Stimulated activated CD4-positive, alpha-beta T cell treated with anti-CD3 and anti-CD28 coated beads, Interleukin-12 subunit alpha, Interleukin-12 subunit beta, amount 100 ng/mL, for 48 hours (primary cell): Measurements from ENCODE around the gene RMDN3.

Source experiments
- DNase-seq, 3 donors: peaks; one replicate each; pipeline ENCODE4 v3.0.0-alpha.2; 2020; ENCODE audit warnings: low read depth in 2 of 3, low spot score in 1 of 3

RMDN3 gene

DNA sequence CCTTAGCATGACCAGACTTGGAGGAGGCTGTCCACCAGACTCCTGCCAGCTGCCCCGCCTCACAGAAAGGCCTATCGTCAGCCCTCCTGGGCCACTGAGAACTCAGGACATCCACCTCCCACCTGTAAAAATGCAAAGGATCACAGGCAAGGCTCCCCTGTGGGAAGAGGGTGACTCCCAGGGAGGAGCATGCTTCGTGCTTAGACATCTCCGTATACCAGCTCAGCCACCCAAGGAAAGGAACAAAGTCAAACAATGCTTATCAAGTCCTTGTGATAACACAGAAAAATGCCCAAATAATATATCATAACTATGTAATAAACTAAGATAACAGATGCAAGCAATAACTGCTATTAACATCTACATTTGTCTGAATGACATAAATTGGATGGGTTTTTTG, 4.2 kb downstream of the RMDN3 start:
- DNase-seq: no peak

DNA sequence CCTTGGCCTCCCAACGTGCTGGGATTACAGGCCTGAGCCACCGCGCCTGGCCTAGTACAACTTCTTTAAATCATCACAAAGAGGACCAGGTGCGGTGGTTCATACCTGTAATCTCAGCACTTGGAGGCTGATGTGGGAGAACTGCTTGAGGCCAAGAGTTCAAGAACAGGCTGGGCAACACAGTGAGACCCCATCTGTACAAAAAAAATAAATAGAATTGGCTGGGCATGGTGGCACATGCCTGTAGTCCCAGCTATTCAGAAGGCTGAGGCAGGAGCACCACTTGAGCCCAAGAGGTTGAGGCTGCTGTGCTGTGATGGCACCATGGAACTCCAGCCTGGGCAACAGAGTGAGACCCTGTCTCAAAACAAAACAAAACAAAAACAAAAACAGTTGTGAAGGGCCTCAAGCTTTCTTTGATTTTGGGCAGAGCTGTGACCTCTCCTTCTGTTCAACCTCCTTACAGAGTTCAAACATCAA, 5.9 kb downstream of the RMDN3 start:
- no peak for DNase-seq

DNA sequence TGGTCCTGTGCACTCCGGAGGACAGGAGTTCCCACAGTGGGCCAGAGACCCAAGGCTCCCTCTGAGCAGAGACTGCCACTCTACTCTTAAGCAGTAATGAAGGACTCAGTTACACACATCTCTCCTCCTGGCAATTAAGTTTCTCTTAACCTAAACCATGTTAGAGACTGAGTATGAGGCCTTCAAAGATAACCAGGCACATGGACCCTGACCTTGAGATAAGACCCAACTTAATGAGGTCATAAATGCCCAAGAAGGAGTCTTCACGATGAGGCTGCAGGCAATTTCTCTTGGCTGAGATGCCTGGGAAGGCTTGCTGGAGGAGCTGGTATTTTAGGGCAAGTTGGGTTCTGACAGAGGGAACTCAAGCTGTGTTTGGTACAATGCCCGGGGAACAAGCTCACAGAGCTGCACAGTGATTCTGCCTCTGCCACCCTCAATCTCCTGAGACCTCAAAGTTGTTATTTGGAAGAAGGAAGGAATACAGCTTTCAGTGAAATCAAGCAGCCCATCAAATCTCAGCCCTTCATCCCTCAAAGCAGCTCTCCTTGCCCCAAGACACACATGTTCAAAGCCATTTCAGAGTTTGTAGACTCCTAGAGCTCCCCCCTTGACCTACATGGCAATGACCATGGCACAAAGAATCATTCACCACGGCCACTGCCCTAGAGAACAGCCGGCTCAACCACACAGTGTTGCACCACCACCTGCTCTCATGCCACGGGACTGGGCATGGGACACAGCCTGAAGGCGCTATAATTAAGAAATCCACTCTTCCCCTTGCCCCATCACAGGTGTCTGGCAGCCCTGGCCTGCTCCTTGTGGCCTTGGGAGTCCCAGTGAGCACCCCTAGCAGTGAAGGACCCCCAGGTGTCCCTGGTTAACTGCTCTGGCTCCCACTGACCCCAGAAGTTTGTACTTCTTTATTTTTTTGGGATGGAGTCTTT, 7.1 kb downstream of the RMDN3 start:
- no peak for DNase-seq

DNA sequence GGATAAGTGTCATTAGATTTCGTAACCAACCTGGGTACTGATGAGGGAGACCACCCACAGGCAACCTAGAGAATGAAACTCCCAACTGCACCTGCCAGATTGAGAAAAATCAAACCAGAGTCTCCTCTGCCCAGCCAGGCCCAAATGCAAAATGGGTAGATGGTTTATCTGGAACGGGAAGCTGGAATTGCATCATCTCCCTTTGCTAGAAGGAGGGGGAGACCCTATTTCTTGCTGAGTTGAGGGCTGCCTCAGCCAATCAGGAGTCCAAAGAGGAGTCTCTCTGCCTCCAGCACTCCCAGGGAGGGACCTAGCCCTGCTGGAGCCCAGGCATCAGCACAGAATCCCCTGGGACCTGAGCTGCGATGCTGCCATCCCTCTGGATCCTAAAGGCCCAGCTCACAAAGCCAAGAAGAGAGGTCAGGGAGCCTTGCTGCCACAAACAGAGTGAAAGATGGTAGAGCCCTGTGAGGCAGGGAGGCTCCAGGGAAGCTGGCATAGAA, 8.1 kb downstream of the RMDN3 start:
- DNase-seq: no peak

DNA sequence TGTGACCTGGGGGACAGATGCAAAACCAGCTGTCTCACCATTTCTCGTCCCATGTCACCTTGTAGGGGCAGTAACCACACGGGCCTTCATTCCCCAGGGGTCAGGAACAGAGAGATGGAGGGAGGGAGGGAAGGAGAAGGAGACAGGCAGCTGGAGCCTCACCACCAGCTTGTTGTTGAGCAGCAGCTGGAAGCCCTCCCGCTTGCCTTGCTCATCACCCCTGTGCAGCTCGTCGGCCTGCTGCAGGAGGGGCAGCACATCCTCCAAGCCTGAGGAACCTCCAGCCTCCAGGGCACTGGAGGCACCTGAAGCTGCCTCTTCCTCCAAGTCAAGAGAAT, 10.3 kb downstream of the RMDN3 start:
- no peak for DNase-seq

DNA sequence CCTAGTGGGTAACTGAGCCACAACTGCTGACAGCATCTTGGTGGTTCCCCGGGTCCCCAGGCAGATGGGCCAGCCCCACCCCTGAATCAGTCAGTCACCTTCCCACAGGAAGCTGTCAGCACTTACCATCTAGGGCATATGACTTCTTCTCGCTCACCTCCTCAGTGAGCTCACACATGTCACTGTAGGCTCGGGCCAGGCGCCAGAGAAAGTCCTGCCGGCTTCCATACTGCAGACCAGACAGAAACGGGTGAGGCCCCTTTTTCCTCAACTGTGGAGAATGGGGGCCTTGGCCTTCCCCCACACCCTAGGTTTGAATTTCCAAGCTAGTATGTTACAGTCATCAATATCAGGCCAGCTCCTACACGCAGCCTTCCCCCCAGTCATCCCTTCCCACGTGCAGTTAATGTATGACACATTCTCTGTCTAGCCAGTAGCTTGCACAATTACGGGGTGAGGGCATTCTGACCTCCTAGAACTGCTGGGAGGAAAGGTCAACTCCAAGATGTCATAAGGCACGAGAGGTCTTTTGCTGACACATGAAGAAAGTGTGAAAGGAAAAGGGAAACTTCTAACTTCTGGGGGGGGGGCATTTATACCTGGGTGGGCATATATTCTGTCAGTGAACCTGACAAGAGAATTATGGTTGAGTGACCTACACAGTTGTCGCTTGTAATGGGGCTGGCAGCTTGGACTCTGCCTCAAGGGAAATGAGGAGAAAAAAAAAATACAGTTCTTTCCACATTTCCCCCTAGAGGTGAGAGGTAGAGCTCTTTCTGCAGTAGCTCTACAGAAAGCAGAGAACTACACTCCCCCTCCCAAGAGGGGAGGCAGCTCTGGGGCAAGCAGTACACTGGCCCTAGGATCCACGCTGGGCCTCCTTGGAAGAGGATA, 10.9 kb downstream of the RMDN3 start:
- DNase-seq: peak in 2 of 3 donors; percentile 42 to 45

DNA sequence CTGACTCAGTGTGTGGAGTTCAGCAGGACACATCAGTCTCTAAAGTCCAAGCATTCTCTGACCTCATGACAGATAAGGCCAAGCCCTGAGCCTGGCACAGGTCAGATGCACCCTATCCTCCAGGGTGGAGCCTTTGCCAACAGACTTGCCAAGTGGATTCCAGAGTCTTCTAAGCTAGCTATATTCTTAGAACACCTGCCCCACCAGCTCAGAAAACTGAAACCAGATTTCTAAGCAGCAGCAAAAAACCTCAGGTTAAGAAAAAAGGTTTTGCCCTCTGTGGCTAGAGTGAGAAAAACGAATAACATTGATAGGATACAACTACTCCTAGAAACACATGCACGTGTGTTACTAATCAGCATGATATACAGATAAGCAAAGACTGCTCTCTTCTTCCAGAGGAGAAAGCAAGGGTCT, 11.6 kb downstream of the RMDN3 start:
- no peak for DNase-seq

DNA sequence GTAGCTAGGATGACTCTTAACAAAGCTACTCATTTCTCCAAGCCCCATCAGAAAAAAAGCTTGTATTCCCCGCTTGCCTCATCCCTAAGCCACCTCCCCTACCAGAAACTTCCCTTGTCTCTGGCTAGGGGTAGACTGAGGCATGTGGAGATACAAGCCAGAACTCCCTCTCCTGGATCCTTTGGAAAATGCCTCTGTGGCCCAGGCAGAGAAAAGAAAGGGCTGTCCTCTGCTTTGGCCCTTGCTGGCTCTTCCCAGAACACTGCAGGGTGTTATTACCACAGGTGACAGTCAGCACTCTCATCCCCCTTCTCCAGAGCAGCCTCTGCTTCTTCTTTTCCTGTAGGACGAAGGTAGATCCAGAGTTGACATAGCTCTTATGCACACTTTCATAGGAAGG, 15.2 kb downstream of the RMDN3 start:
- DNase-seq: no peak

DNA sequence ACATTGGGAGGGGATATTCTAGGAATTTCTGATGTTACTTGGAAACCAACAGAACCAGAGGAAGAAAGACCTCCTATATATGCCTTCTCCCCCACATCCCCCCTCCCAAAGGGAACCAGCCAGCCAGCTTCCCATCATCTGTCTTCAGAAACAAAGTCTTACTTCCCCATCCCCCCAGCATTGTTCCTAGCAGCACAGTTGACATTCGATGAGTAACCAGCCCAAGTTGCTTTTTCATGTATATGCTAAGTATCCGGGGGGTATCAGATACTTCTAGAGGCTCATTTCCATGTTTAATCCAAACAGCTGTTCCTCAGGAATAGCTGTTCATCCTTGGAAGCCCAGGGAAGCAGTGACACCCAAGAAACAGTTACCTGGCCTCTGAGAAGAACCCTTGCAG, 16.0 kb downstream of the RMDN3 start:
- DNase-seq: no peak

DNA sequence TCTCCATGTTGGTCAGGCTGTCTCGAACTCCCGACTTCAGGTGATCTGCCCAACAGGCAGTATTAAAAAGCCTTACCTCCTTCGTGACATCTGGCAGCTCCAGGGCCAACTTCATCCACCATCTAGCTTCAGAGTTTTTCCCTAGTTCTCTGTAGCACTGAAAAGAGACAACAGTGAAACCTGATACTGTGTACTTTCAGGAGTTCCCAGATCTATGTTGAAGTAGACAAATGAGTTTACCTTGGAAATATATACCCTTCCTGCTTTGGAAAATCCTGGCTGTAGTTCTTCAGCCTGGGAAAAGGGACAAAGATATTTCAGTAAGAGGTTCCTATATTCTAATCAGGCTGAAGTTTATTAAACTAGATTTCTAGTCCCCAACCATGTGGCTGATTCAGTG, 18.0 kb downstream of the RMDN3 start:
- no peak for DNase-seq

DNA sequence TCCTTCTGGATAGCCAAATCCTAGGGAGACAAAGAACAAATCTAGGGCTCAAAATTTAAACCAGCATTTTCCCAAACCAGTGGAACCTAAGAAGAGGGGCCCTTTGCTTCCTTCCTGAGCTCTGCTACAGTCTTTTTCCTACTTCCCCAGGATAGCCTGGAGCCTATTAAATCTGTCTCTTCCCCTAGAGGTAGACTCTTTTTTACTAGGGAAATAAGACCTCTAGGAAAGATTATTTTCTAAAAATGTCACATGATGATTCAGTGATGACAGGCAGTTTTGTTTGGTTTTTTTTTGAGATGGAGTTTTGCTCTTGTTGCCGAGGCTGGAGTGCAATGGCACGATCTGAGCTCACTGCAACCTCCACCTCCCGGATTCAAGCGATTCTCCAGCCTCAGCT, 18.5 kb downstream of the RMDN3 start:
- no peak for DNase-seq

DNA sequence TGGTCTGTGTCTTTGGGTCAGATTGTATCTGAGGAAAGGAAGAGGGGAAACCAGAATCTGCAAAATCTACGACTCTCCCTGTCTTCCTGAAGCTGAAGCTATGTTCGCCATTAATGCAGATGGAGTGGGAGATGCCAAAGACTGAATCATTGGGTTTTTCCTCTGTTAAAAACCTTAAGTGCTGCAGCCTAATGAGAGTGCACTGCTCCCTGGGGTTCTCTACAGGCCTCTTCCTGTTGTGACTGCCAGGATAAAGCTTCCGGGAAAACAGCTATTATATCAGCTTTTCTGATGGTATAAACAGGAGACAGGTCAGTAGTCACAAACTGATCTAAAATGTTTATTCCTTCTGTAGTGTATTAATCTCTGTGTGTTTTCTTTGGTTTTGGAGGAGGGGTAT, 24.0 kb downstream of the RMDN3 start:
- no peak for DNase-seq

DNA sequence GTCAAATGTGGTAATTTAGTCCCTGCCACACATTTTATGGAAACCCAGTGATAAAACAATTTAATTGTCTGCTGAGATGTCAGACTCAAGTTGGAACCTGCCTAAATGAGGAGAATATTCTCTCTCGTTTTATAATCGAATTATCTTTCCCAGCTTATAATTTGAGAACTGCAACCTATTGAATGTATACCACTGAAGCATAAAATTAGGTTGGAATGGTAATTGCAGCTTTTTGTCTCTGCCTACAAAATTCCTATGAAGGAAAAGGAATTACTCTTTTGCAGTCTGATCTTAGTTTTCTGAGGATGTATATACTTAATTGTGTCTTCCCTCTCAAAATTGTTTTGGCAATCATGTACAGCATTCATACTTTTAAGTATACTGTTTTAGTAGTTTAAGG, 31.1 kb downstream of the RMDN3 start:
- no peak for DNase-seq

DNA sequence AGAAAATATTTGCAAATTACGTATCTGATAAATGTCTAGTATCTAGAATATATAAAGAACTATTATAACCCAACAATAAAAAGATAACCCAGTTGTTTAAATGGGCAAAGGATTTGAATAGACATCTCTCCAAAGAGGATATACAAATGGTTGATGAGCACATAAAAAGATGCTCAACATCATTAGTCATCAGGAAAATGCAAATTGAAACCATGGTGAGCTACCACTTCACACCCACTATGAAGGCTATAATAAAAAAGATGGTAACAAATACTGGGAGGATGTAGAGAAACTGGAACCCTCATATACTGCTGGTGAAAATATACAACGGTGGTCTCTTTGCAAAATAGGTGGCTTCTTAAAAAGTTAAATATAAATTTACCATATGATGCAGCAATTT, 32.1 kb downstream of the RMDN3 start:
- DNase-seq: no peak

DNA sequence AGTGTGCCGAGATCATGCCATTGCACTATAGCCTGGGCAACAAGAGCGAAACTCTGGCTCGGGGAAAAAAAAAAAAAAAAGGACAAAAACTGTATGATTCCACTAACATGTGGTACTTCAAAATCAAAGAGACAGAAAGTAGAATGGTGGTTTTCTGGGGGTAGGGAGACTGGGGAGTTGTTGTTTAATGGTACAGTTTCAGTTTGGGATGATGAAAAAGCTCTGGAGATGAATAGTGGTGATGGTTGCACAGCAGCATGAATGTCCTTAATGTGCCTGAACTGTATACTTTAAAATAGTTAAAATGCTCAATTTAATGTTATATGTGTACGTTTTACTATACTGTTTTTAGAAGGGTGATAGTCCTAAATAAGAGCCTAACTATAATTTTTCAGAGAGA, 32.7 kb downstream of the RMDN3 start:
- DNase-seq: no peak

DNA sequence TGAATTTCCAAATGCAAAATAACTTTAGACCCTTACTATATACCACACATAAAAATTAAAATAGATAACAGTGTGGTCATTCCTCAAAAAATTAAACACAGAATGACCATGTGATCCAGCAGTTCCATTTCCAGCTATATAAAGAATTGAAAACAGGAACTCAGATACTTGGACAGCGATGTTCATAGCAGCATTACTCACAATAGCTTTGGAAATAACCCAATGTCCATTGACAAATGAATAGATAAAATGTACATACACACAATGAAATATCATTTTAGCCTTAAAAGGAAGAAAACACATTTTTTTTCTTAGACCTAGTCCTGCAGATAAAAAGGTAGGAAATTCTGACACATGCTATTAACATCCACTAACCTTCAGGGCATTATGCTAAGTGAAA, 33.4 kb downstream of the RMDN3 start:
- no peak for DNase-seq

DNA sequence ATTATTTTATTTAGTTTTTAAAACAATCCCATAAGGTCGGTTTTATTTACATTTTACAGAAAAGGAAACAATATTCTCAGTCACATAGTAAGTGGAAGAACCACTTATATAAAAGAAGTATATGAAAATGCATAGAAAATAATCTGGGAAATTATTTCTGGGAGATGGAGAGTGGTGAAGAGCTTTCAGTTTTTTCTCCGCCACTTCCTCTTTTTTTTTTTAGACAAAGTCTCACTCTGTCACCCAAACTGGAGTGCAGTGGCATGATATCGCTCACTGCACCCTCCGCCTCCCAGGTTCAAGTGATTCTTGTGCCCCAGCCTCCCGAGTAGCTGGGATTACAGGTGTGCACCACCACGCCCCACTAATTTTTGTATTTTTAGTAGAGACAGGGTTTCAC, 38.9 kb downstream of the RMDN3 start:
- no peak for DNase-seq

DNA sequence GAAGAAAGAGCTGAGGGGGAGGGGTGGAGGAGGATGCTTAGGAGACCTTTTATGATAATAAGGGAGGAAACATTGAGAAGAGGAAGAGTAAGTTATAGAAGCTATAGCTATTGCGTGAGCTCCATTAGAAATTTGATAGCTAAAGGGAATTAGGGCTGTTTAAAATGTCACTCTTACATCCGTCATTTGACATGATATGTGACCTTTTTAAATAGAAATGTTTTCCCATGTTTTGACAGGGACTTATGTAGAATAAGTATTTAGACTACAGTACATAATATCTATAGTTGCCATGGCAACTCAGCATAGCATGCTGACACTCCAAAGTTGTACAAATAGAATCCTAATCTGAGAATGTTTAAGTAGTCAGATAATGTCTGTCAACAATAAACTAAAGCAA, 40.9 kb downstream of the RMDN3 start:
- DNase-seq: no peak

DNA sequence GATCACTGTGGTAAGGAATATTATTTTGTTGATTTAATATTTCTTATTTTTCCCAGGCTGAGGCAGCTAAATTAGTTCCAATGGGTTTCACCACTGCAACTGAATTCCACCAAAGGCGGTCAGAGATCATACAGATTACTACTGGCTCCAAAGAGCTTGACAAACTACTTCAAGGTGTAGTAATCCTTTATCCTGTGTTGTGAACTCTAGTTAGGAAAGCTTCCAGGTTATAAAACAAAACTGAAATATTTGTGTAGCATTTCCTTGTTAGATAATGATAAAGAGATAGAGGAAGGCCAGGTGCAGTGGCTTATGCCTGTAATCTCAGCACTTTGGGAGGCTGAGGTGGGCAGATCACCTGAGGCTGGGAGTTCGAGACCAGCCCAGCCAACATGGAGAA, 48.9 kb downstream of the RMDN3 start:
- DNase-seq: no peak

DNA sequence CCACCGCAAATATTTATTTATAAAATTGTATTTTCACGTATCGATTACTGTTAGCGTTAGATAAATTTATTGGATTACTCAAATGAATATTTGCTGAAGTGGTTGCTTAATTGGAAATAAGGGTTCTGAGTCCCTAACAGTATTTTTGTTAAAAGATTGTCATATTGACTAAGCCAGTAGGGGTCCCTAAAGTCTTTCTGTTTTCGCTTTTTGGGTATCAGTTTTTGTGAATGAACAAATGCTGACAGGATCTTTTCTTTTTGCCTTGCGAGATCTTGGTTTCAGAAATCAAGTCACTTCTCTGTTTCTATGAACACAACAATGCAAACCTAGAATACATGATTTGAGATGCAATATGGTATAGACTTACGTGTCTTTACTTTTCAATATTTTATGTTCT, 53.0 kb downstream of the RMDN3 start:
- DNase-seq: no peak

DNA sequence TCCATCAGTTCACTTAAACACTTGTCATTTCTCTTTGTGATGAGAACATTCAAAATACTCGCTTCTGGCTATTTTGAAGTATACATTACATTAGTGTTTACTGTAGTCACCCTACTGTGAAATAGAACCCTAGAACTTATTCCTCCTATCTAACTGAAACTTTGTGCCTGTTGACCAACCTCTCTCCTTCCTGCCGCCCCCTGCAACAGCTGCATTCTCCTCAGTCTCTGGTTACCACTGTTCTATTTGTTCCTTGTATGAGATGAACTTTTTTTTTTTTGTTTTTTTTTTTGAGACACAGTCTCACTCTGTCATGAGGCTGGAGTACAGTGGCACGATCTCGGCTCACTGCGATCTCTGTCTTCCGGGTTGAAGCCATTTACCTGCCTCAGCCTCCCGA, 57.1 kb downstream of the RMDN3 start:
- DNase-seq: no peak

DNA sequence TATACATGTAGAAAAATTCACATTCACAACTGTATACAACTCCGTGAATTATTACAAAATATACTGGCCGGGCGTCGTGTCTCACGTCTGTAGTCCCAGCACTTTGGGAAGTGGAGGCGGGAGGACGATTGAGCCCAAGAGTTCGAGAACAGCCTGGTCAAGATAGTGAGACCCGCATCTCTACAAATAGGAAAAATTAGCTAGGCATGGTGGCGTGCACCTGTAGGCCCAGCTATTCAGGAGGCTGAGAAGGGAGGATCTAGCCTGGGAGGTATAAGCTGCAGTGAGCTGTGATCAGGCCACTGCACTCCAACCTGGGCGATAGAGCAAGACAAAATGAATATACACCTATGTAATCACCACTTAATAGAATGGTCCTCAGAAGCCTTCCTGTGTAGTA, 58.8 kb downstream of the RMDN3 start:
- DNase-seq: no peak
